GM19324 (cell line): Measurements from ENCODE around the gene ZCCHC2.

Experiments
- ATAC-seq: cut with Tn5 transposase; IDR thresholded peaks from one replicate; pipeline ENCODE4 v1.9.1; 2021; ENCODE audit warnings: mild to moderate bottlenecking, moderate library complexity; ENCODE audit not compliant: unreplicated experiment, low FRiP score

ZCCHC2 gene

GRCh38 chr18:62509779-62510178 is 13.0 kb upstream of the ZCCHC2 start:
- no peak for ATAC-seq

- ATAC-seq = no peak
Measured at GRCh38 chr18:62510789-62511188, 12.0 kb upstream of the ZCCHC2 start.

DNA sequence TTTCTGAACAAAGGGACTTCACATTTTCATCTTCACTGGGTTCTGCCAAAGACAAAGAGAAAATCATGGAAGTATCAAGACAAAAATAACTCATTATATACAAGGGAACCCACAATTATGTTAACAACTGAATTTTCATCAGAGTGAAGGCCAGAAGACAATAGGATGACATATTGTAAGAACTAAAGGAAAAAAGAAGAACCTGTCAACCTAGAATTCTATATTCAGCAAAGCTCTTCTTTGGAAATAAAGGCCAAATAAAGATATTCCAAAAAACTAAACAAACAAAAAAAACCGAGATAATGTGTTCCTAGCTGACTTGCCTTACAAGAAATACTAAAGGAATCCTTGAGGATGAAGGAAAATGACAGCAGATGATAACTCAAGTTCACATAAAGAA is 10.3 kb upstream of the ZCCHC2 start:
- no peak for ATAC-seq

GRCh38 chr18:62512996-62513395 is 9.8 kb upstream of the ZCCHC2 start:
- no peak for ATAC-seq

- ATAC-seq = no peak
Measured at GRCh38 chr18:62514570-62514969, 8.3 kb upstream of the ZCCHC2 start.

DNA sequence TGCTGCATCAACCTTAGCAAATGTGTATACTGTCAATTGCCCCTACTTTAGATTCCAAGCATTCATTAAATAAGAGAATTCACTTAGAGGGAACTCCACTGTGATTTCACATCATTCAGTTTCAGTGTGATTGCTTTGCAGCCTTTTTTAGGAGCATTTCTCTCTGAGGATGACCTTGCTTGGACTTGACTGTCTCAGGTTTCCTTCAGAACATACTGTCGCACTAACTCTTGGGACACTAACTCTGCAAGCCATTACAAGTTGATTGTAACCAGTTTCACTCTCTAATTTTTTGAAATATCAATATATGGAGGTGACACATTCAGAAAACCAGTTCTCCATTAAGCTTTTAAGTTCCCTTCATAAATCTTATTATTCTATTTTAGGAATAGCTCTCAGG is 6.6 kb upstream of the ZCCHC2 start:
- ATAC-seq = no peak

DNA sequence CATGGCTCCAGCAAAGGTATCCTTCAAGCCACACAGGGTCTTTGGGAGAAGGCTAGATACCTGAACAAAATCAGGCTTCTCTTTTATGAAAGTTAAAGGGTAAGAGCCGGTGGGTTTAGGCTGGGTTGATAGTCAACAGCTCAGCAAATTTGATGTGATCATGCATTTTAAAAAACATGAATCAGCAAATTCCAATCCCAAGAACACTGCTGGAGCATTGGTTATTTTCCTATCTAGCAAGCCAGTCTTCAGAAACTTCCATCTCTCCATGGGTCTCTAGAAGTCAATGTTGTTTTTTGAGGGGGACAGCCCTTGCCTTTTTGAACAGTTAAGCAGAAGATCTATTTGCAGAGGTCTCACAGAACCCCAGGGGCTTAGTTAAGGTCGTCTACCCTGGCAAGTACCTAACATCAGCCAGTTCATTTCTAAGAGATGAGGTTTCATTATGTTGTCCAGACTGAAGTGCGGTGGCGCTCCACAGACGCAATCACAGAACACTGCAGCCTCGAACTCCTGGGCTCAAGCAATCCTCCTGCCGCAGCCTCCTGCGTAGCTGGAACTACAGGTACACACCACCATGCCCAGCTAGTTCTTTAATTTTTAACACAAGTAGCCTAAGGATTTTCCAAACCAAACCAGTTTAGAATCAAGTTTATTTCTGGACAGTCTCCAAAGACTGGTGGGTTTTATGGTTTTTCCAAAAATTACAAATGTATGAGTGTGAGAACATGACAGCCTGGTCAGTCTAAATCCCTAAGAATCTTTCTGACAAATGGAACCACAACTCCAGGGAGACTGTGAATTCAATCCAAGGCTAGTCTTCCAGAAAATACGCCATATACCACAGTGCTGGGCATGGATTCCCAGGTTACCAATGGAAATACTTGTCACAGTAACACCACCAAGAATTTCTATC is 4.1 kb upstream of the ZCCHC2 start:
- ATAC-seq = no peak

DNA sequence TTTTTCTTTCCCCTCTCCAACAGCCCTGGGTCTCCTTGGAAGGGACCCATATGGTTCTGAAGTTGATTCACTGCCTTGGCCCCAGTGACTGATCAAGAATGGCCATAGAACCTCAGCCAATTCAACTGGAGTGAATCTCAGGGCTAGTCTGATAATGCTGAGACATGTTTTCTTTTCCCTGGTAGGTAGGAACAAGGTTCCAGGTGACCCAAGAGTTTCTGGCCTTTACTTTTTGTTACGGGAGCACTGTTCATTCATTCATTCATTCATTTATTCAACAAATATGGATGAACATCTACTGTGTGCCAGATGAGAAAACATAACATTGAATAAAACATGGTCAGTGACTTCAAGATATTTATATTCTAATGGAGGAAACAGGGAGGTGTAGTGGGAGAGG is 3.1 kb upstream of the ZCCHC2 start:
- ATAC-seq = no peak

- no peak for ATAC-seq
Measured at GRCh38 chr18:62521082-62521481, 1.7 kb upstream of the ZCCHC2 start.

GRCh38 chr18:62521593-62521992 is 1.2 kb upstream of the ZCCHC2 start:
- ATAC-seq = no peak

- peak; percentile 13 for ATAC-seq
Measured at GRCh38 chr18:62522178-62522503, 684 bp upstream of the ZCCHC2 start.

DNA sequence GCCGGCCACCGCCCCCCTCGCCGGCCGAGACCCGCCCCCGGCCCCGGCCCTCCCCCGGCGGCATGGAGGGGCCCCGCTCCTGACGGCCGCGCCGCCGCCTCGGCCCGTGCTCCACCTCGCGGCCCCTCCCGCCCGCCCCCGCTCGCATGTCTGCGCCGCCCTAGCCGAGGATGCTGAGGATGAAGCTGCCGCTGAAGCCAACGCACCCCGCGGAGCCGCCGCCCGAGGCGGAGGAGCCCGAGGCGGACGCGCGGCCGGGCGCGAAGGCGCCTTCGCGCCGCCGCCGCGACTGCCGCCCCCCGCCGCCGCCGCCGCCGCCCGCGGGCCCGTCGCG is 397 bp downstream of the ZCCHC2 start:
- ATAC-seq = no peak

DNA sequence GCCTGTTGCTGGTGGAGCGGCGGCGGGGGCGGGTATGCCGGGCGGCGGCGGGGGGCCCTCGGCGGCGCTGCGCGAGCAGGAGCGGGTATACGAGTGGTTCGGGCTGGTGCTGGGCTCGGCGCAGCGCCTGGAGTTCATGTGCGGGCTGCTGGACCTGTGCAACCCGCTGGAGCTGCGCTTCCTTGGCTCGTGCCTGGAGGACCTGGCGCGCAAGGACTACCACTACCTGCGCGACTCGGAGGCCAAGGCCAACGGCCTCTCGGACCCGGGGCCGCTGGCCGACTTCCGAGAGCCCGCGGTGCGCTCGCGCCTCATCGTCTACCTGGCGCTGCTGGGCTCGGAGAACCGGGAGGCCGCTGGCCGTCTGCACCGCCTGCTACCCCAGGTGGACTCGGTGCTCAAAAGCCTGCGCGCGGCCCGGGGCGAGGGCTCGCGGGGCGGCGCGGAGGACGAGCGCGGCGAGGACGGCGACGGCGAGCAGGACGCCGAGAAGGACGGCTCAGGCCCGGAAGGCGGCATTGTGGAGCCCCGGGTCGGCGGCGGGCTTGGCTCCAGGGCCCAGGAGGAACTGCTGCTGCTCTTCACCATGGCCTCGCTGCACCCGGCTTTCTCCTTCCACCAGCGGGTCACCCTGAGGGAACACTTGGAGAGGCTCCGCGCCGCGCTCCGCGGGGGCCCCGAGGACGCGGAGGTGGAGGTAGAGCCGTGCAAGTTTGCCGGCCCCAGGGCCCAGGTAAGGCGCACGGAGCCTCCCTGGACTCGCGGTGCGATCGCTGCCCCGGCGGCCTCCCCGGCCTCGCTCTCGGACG is 1.0 kb downstream of the ZCCHC2 start:
- ATAC-seq = no peak

DNA sequence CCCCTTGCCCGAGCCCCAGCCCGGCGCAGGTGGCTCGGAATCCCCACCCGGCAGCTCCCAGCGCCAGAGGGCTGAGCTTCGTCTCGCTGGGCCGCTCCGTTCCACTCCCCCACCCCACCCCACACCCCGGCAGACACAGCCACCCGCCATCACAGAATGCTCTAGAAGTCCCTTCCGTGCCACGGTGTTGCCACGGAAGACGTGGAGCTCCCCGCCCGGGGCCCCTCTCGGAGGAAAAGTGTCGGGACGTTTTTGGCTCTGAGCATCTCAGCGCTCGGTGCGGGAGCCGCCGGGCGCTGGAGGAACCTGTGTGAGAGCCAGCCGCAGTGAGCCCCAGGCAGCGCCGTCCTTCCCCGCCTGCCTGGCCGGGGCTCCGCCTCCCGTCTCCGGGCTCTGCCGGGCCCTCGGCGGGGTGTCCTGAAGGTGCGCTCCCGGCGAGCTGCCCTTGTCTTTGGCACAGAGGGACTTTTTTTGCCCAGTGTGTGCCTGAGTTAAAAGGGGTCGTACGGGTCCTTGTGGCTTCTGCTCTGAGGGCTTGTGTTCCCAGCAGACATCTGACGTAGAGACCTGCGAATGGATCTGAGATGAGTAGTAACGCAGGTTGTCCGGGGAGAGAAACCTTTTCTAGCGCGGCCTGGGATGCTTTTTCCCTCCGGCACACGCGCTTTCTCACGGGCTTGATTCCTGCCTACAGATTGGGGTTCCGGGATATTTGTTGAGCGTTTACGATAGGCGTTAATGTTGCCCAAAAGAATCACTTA is 1.8 kb downstream of the ZCCHC2 start:
- no peak for ATAC-seq

- no peak for ATAC-seq
Measured at GRCh38 chr18:62525608-62526007, 2.8 kb downstream of the ZCCHC2 start.

GRCh38 chr18:62526098-62527025 is 3.5 kb downstream of the ZCCHC2 start:
- peak; percentile 10 for ATAC-seq

DNA sequence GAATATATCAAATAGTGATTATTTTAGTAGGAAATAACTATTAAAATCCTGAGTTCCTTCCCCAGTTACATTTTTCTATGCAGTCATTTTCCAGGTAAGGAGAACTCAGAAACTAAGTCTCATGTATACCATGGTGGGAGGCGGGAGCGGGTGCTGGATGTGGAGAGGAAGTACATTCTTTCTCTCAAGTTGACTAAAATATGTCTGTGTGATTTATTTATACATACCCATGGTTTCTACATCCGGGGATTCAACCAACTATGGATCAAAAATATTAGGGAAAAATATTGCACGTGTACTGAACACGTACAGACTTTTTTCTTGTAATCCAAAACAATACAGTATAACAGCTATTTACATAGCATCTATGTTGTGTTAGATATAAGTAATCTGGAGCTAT is 6.8 kb downstream of the ZCCHC2 start:
- ATAC-seq = no peak

GRCh38 chr18:62531078-62531477 is 8.3 kb downstream of the ZCCHC2 start:
- no peak for ATAC-seq

GRCh38 chr18:62531931-62532330 is 9.1 kb downstream of the ZCCHC2 start:
- ATAC-seq = no peak

DNA sequence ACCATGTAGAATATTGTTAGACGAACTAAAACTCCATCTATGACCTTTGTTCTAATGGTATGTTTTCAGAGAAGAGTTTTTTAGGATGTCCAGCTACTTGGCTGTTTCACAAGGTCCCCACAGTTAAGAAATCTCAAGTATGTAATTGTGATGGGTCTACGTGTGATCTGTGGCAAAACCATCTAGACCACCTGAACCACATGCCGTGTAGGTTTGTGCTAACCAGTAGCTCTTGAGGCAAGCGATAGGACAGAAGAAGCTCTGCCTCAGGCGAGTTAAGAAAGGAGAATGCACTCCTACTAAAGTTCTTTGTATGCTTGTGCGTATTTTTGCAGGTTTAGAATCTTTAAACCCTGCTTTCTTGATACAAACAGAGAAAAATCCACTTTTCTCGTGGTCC is 13.2 kb downstream of the ZCCHC2 start:
- no peak for ATAC-seq
